ENCODE data around the gene BTN3A1. TPM values are rescaled to one million over a fixed set of nuclear protein-coding genes. Genes with fewer than 3 reads are reported as not detected.

The BTN3A1 gene
- total and polyA plus RNA-seq, 2 of the 8 experiments (the other 6 are each of a cell fraction or from before 2014, with no cell fraction given), result 4.7 to 5.6 TPM

DNA sequence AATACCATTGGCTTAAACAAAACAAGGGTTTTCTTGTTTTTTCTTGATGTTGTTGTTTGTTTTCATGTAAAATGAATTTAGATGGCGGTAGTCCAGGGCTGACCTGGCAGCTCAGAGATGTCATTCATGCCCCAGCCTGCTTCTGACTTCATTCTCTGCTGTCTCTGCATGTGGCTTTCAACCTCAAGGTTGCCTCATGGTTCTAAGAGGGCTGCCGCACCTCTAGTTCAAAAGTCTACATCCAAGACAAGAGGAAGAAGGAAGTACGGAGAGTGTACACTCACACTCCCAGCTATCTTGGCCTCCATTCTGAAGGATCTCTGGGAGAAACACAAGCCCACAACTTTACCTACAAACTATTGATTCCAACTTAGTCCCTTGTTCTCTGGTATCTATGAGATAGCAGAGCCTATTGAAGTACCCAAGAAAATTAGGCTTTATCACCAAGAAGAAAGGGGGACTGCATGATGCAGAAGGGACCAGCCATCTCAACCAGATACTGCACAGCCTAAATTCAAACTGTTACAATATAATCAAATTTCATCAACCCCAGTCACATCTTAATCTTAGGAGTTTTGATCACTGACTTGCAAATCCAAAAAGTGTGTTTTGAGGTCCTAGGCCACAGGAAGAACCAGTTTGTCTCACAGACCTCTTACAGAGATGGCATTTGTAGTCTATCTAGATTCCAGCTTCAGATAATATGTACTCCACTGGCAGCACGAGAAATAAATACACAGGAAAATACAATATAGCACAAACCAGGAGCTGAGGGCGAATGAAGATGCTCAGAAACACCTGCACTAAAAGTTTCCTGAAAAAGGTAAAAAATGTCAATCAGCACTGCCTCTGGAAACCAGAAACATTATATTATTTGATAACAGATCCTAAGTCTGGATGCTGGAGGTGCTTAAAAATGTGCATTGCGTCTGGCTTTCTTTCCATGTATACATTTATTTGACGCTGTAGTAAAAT is 37.4 kb downstream of the BTN3A1 start:
- Histone ChIP-seq H3K9ac (replicated peaks in 1 of 4; ENCODE audit: extremely low read depth in 1 of 4, low read depth in 3 of 4, low read length in 3 of 4) (no peak overlapping the region; a peak in 1 of 7 replicates), H3K14ac (ENCODE audit: insufficient read length) (no peak overlapping the region), H3K23me2 (ENCODE audit: low read depth, low read length) (no peaks in the 10 kb centered on the region), H2BK15ac (ENCODE audit: low read length) (no peak overlapping the region), H3K36me3 (ENCODE audit: control insufficient read depth in 2 of 4, insufficient read depth in 4 of 4, low read length in 3 of 4) (no peaks in the 10 kb centered on the region; a peak in 2 of 8 replicates), H3K79me1 (ENCODE audit: low read depth, low read length) (no peaks in the 10 kb centered on the region), H3K27ac (ENCODE audit: low read depth, low read length) (no peak overlapping the region), H4K5ac (ENCODE audit: insufficient read length, low read depth, low read length) (no peak overlapping the region), H4K91ac (replicated peaks; ENCODE audit: insufficient read length, low read length) (no peak overlapping the region), H3K9me3 (ENCODE audit: insufficient read depth in 2 of 2, low read depth in 1 of 2, low read length in 1 of 2) (peaks cover 3 to 5% of the 10 kb centered on the region in 2 experiments; a peak in 3 of 4 replicates), H3K56ac (replicated peaks; ENCODE audit: insufficient read length, low read depth, low read length) (no peak overlapping the region), H3K18ac (ENCODE audit: extremely low read depth, low read length) (no peak overlapping the region), H2BK12ac (ENCODE audit: low read depth, low read length) (no peak overlapping the region), H2BK5ac (ENCODE audit: low read depth, low read length) (no peak overlapping the region), H3K4me3 (ENCODE audit: extremely low read depth in 1 of 4, insufficient read depth in 2 of 4, low read depth in 3 of 4, low read length in 4 of 4) (no peak overlapping the region), H3K79me2 (ENCODE audit: control insufficient read depth in 1 of 2, insufficient read depth in 2 of 2, low read length in 2 of 2) (no peaks in the 10 kb centered on the region), H2BK20ac (ENCODE audit: low read length) (no peak overlapping the region), H2AFZ (ENCODE audit: low read length) (no peak overlapping the region), H2AK5ac (ENCODE audit: low read depth, low read length) (no peak overlapping the region), H2BK120ac (replicated peaks; ENCODE audit: low read depth, low read length) (no peak overlapping the region), H4K8ac (ENCODE audit: extremely low read depth, insufficient read depth, low read length) (no peak overlapping the region), H3K27me3 (replicated peaks in 1 of 4; ENCODE audit: control insufficient read depth in 3 of 4, extremely low read depth in 1 of 4, insufficient read depth in 3 of 4, low read length in 3 of 4) (no peaks in the 10 kb centered on the region), H4K20me1 (replicated peaks in 1 of 2; ENCODE audit: control insufficient read depth in 1 of 2, insufficient read depth in 2 of 2, low read length in 2 of 2) (no peaks in the 10 kb centered on the region), H3K4ac (replicated peaks; ENCODE audit: insufficient read length, low read depth, low read length) (no peak overlapping the region), H3K23ac (ENCODE audit: insufficient read length) (no peak overlapping the region), H3K4me2 (ENCODE audit: insufficient read depth in 1 of 2, low read depth in 2 of 2, low read length in 2 of 2) (no peak overlapping the region), H3K4me1 (replicated peaks in 1 of 4; ENCODE audit: control insufficient read depth in 3 of 4, insufficient read depth in 4 of 4, low read length in 3 of 4) (no peaks in the 10 kb centered on the region)
- no peak for DNase-seq (ENCODE audit: low read depth in 1 of 2, low spot score in 2 of 2)
- 88% methylated on average over 7 of the region's 7 CpGs; no CpG with 5 or more reads in 1 of the 2 experiments for WGBS, 2 experiments (ENCODE audit: extremely low coverage in 1 of 2, insufficient coverage in 1 of 2, insufficient read length in 1 of 2, insufficient replicate concordance in 2 of 2, low coverage in 1 of 2, low lambda C conversion rate in 2 of 2, missing lambda C conversion rate in 1 of 2)
- POLR2A ChIA-PET (ENCODE audit: partially characterized antibody), result interaction anchor here (0.6 kb wide), 1 partner anchor 737 kb away, joined by 3 read pairs; no protein-coding TSS in a partner anchor
- no peak for FAIRE-seq
- CTCF ChIA-PET (ENCODE audit: partially characterized antibody), result interaction anchor here (0.6 kb wide), 1 partner anchor 91 kb away, joined by 4 read pairs; no protein-coding TSS in a partner anchor
- TF ChIP-seq, protein P1, sequence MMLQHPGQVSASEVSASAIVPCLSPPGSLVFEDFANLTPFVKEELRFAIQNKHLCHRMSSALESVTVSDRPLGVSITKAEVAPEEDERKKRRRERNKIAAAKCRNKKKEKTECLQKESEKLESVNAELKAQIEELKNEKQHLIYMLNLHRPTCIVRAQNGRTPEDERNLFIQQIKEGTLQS (IDR thresholded peaks at IDR 0.05; ENCODE audit: insufficient read depth, low read depth, low read length), result no peak
- no peak for TF ChIP-seq HDAC6 (IDR thresholded peaks at IDR 0.05; ENCODE audit: low read depth, low read length)
- TF ChIP-seq BRCA1 (IDR thresholded peaks at IDR 0.05; ENCODE audit: low read depth, low read length), result no peak
- TF ChIP-seq ASH2L (IDR thresholded peaks at IDR 0.05; ENCODE audit: low read length), result no peak
- TF ChIP-seq, protein P2, sequence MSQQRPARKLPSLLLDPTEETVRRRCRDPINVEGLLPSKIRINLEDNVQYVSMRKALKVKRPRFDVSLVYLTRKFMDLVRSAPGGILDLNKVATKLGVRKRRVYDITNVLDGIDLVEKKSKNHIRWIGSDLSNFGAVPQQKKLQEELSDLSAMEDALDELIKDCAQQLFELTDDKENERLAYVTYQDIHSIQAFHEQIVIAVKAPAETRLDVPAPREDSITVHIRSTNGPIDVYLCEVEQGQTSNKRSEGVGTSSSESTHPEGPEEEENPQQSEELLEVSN (IDR thresholded peaks at IDR 0.05), result no peak
- no peak for TF ChIP-seq MAFK (IDR thresholded peaks at IDR 0.05; ENCODE audit: low read depth, low read length)
- no peak for TF ChIP-seq KDM1A (IDR thresholded peaks at IDR 0.05; ENCODE audit: borderline replicate concordance, low read length)
- no peak for TF ChIP-seq GTF2F1 (IDR thresholded peaks at IDR 0.05; ENCODE audit: borderline replicate concordance, low read depth, low read length)

All from H1 (cell line).